HEK293 (cell line): Measurements from ENCODE around the gene RPE65.

Experiments used
- ATF2 ChIP-seq: fragments of 450-650 bp; formaldehyde crosslinking; IDR thresholded peaks from 2 replicates; pipeline ENCODE4 v1.5.1; 2016; ENCODE audit warnings: missing biosample characterization, missing genetic modification characterization, low read depth
- BCL11A ChIP-seq: fragments of 450-650 bp; formaldehyde crosslinking; IDR thresholded peaks from 2 replicates; pipeline ENCODE4 v1.5.1; 2016; ENCODE audit warnings: low read depth, missing biosample characterization, missing genetic modification characterization
- CTCF ChIP-seq: fragments of 450-650 bp; formaldehyde crosslinking; IDR thresholded peaks from 2 replicates; pipeline ENCODE4 v1.5.1; 2016; ENCODE audit warnings: missing biosample characterization, missing genetic modification characterization
- GLIS1 ChIP-seq: fragments of 450-650 bp; formaldehyde crosslinking; IDR thresholded peaks from 2 replicates; pipeline ENCODE4 v1.5.1; 2016; ENCODE audit warnings: missing biosample characterization, missing genetic modification characterization
- KLF9 ChIP-seq: fragments of 450-650 bp; formaldehyde crosslinking; IDR thresholded peaks from 2 replicates; pipeline ENCODE4 v1.5.1; 2016; ENCODE audit warnings: missing biosample characterization, missing genetic modification characterization, low read depth
- PRDM10 ChIP-seq: fragments of 450-650 bp; formaldehyde crosslinking; IDR thresholded peaks from 2 replicates; pipeline ENCODE4 v1.5.1; 2016; ENCODE audit warnings: missing biosample characterization, missing genetic modification characterization
- WT1 ChIP-seq: fragments of 450-650 bp; formaldehyde crosslinking; IDR thresholded peaks from 2 replicates; pipeline ENCODE4 v1.5.1; 2016; ENCODE audit warnings: missing biosample characterization, missing genetic modification characterization
- ZFP41 ChIP-seq: fragments of 450-650 bp; formaldehyde crosslinking; IDR thresholded peaks from 2 replicates; pipeline ENCODE4 v1.5.1; 2016; ENCODE audit warnings: missing biosample characterization, missing genetic modification characterization, borderline replicate concordance
- ZSCAN5A ChIP-seq: fragments of 450-650 bp; formaldehyde crosslinking; IDR thresholded peaks from 2 replicates; pipeline ENCODE4 v1.5.1; 2016; ENCODE audit warnings: missing biosample characterization, missing genetic modification characterization

- TF ChIP-seq WT1 (tag by site-specific recombination) = no peak
- TF ChIP-seq ATF2 (tag by site-specific recombination) = peak; percentile 51
- TF ChIP-seq CTCF (tag by site-specific recombination) = no peak
- TF ChIP-seq ZSCAN5A (tag by site-specific recombination) = no peak
- TF ChIP-seq PRDM10 = no peak
- TF ChIP-seq KLF9 = no peak
- no peak for TF ChIP-seq BCL11A (tag by site-specific recombination)
- no peak for TF ChIP-seq ZFP41
- no peak for TF ChIP-seq GLIS1 (tag by site-specific recombination)
Measured at GRCh38 chr1:68495532-68495931, 45.8 kb upstream of the RPE65 start.
